ENCODE measurements around the gene MYBPC1. TPM values are rescaled to one million over a fixed set of nuclear protein-coding genes. Genes with fewer than 3 reads are reported as not detected.

Gene MYBPC1
- total RNA-seq, 1 donor from 2014 or later = 398 TPM

DNA sequence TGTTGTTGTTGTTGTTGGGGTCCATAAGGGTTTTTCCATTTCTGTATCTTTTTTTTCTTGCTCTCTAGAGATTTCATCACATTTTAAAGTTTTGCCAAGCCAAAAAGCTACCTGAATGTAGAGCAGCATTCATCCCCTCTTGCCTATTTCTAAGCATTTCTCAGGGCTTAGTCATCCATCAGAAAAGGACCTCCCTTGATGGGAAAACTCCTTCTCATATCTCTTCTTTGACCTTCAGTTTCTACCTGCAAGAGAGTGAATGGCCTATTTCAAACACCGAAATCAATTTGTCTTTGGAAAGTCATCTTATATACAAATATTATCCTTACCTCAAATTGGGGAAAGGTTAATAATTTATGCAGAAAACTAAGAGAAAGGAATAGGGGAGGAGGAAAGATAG, 4.5 kb downstream of the MYBPC1 start:
- DNase-seq = no peak

DNA sequence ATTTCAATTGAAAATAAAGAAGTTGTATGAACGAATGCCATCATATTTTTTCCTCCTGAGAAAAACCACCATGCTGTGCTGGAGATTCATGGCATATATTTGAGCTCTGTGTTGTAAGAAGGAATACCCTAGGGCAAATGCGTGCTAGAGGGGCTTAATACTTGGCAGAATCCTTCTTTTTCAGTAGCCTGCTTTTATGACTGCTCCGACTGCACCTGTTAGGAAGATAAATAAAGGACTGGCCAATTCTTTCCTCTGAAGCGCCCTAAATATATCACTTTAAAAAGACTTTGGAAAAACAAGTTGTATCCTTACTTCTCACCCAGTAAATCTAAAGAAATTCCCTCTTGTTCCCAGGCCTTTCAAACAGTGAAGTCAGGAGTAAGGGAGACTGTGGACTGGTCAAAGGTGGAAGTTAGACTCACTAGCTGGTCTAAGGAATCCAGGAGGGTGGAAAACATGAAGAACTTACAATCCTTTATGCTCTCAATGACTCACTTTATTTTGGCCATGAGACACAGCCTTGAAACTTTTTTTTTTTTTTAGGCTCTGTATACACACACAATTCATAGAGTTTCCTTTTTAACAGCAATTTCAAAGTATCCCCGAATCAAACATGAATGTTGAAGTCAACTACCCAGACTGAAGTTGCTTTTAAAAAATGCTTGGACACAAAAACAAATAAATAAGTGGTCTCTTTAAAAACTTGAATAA, 5.2 kb downstream of the MYBPC1 start:
- no peak for DNase-seq

DNA sequence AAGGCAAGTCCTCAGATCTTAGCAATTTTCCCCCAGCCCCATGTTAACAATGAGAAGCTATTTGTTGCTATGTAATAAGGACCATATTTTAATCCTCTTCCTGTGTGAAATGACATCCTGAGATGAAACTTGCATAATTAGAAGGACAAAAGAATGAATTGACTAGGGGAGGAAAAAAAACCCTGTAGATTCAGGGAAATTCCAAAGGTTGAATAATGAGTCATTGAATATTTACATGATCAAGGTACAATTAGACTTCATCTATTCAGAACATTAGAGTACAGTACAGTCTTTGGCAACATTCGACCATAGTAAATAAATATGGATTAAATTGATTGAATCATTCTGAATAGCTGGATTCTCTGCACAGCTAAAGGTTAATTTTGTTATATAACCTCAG, 9.4 kb downstream of the MYBPC1 start:
- DNase-seq = no peak

DNA sequence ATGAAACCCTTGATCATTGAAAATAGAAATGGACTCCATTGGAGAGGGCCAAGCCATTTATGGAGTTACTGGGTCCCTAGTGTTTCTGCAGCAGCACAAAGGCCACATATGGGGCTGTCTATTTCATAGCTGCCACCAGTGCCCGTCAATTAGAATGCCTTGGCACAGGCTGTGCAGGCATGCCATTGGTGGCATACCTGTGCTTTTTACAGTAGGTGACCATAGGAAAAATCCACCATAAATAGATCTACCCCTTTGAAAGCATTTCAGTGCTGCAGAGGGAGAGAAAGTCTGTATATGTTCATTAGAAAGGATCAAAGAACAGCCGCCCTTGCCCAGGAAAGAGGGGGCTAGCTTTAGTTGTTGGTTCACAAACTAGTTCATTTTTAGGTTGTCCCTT, 13.1 kb downstream of the MYBPC1 start:
- DNase-seq = no peak

DNA sequence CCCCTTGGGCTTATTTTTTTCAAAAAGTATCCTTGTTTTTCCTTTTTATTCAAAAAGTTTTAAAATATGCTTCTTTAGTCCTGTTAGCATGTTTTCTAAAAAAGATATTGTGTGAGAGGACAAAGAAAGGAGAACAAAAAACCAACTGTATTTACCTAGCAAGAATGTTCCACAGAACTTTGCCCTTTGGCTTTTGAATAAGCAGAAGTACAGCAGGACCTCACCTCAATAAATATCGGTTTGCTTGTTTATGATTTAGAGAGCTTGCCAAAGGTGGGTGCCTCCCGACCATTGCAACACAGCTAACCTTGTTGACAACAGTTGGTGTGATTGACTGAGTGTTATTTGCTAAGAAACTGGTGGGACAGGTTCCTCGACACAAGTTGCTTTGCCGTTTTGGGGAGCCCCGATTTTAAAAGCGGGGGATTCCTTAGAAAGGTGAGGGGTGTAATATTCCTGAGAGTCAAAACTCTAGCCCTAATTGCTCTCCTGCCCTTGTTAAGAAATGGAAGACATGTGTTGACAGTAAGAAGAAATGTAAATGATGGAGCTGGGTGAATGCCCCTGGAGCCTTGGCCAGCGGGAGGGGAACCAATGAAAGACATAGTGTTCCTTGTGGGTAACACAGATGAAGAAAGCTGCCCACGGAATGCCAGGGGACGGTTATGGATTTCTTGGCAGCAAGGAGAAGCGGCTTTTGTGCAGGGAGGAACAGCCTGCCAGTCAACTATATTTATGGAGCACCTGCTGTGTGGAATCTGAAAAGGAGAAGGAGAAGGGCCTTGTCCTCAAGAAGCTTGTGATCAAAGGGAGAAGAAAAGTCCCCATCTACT, 13.7 kb downstream of the MYBPC1 start:
- no peak for DNase-seq

DNA sequence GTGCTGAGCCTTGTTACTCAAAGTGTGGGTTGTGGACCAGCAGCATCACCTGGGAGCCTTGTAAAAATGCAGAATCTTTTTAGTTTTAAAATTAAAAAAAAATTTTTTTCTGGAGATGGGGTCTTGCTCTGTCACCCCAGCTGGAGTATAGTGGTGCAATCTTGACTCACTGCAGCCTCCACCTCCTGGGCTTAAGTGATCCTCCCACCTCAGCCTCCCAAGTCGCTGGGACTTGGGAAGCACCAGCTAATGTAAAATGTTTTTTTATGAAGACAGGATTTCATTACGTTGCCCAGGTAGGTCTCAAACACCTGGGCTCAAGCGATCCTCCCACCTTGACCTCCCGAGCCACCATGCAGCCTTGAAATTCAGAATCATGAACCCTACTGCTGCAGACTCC, 14.4 kb downstream of the MYBPC1 start:
- DNase-seq = no peak

DNA sequence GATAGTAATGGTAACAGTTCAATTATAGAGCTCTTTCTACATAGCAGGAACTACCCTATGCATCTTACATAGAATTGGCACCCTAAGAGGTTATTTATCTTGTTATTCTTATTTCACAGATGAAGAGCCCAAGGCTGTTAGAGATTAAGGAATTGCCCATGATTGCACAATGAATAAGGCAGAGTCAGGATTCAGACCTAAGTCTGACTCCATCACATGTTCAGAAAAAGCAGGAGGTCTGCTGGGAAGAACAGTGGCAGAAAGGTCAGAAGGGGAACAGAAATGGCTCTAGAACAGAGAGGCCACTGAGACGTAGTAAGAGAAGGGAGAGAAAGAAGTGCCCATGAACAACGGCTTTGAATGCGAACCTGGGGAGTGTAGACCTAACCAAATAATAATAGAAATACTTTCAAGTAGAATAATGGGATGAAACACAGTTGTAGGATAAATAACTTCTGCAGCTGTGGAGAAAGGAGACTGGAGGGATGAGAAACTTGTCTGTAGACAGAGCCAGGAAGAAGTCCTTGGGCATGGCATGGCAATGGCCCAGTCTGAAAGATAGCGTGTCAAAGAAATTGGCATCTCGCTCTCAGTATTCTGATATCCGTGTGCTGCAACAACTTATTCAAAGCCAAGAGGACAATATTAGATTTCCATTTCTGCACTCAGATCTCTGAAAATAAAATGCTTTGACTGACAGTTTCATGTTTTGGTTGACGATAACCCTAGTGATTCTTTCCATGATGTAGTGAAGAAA, 17.6 kb downstream of the MYBPC1 start:
- no peak for DNase-seq

DNA sequence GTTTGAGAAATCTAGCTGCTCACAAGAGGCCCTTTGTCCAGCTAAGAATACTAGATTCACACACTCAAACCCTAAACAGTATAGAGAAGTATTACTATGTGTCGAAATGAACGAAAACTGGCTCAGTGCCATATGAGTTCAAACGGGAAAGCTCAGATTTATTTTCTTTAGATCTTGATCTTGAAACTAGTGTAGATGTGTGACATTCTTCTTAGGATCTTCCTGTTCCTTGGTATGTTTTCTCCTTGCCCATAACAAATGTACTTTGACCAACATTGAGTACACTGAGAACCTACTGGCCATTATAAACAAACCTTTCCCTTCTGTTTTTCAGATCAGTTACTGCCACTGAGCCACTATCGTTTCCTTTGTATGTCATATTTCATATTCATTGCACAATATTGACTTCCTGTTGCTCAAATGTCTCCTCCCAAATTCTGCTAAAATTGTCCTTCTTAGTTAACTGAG, 21.3 kb downstream of the MYBPC1 start:
- DNase-seq = no peak

DNA sequence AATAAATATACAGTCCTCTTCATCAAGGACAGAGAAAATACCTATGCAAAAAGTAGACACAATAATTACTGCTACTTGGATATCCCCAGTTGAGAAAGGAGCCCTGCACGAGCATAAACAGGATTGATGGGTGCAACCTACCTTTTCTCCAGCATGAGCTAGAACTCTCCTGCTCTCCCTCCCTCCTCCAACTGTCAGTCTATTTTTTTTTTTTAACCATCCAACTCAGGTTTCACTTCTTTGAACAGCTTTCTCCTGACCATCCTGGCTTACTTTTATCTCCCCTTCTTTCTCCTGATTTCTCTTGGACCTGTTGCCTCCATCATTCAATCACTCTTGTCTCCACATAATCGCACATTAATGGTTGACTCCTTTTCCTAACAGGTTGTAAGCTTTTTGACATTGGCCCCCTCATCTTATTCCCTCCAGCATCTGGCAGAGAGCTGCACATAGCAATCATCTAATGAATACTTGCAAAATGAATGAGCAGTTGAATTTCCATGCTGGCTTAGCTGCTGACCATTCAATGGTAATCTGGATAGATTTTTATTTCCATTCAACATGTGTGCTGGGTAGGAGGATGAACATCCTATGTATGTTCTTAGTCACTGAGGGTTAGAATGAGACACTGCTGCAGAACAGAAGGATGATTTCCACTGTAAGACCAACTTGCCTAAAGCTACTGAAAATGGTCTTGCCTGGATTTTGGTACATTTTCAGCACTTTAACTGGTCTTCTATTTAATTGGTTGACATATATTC, 24.4 kb downstream of the MYBPC1 start:
- no peak for DNase-seq

DNA sequence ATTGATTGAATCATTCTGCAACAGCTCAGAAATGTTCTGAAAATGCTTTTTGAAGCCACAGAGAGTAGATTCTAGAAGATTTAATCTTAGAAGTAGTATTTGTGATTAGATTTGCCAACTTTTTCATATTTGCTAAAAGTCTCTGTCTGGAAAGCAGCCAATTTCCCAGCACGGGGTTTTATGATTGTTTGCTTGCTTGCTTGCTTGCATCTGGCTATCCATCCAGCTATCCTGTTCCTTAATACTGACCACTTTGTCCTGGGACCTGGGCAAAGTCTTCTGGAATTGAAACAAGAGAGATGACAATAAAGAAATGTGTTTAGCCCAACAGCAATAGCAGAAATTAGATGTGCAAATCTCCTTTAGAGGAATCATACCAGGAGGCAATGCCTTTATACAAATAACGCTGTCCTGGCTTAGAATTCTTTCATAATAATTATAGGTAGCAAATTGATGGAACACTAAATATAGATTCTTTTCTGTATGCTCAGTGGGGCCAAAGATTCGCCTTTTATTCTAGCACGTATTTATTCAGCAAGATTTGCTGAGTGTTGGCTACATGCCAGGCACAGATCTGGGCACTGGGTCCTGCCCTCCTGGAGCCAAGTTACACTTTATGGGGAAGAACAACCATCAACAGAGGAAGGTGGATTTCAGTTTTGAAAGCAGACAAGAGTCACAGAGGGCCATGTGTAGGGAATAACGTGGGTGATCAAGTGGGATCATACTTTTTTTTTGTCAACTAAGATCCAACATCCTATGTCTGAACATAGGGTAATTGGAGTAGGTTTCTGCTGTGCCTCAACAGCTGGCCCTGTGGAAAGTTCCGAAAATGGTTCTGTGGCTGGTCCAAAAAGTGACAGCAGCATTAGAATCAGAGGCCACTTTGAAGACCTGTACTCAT, 25.3 kb downstream of the MYBPC1 start:
- no peak for DNase-seq

DNA sequence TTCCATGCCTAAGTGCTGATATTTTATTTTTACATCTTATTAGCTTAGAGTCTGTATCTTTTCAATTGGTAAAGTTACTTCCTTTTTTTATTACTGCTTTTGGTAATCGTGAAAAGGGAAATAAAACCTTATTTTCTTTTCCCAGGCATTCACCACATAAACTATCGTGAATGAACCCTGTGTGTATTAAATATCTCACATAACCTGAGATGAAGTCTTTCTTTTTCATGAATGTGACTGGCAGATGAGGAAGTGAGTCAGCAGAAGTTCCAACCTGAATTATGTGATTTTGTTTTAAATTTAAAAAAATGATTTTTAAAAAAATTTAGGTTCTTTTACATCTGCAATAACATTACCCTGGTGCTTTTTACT, 26.0 kb downstream of the MYBPC1 start:
- no peak for DNase-seq

DNA sequence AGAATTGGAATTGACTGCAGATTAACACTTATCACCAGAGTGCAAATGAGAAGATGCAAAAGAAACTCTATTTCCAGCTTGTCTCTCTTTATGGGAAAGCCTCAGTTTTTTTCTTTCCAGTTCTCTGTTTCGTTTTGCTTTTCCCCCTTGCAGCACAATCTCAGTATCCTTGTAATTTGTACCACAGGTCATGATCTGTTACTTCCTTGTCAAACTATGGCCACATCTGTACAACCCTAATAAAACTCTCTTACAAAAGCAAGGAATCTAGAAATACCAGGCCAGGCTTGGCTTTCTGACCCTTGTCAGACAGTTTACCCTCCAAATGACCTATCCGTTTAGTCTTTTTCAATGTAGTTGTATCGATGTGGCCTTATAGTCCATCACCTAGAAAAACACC, 33.9 kb downstream of the MYBPC1 start:
- DNase-seq = no peak

DNA sequence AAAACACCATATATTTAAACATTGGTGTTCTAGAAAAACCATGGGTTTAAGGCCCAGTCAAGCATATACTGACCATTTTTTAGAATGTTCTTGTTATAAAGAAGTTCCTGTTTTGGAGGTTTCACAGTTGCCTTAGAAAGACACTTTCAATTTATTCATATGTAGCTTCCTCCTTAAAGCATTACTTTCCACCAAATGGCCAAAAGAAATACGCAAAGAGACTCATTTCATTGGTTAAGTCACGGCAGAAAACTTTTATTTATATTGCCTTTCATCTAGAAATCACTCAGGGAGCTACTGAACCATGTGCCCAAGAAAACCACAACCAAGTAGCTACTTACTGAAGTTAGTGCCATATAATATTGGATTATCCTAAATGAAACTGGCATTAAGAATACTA, 40.0 kb downstream of the MYBPC1 start:
- DNase-seq = no peak

DNA sequence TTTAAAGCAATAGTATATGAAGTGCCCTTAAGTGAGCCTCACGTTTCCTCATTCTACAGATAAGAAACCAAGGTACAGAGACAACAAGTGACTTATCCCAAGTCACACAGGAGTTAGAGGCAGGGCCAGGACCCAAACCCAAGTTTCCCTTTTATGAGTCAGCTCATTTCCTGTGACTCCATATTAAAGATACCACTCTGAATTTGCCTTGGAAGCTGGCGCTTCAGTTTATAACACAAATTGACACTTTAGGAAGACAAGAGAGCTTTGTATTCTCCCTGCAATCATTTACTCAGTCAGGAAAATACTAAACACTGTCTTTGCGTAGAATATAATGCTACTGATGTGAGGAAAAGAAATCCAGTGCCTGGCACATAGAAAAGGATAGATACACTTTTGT, 43.2 kb downstream of the MYBPC1 start:
- DNase-seq = no peak

DNA sequence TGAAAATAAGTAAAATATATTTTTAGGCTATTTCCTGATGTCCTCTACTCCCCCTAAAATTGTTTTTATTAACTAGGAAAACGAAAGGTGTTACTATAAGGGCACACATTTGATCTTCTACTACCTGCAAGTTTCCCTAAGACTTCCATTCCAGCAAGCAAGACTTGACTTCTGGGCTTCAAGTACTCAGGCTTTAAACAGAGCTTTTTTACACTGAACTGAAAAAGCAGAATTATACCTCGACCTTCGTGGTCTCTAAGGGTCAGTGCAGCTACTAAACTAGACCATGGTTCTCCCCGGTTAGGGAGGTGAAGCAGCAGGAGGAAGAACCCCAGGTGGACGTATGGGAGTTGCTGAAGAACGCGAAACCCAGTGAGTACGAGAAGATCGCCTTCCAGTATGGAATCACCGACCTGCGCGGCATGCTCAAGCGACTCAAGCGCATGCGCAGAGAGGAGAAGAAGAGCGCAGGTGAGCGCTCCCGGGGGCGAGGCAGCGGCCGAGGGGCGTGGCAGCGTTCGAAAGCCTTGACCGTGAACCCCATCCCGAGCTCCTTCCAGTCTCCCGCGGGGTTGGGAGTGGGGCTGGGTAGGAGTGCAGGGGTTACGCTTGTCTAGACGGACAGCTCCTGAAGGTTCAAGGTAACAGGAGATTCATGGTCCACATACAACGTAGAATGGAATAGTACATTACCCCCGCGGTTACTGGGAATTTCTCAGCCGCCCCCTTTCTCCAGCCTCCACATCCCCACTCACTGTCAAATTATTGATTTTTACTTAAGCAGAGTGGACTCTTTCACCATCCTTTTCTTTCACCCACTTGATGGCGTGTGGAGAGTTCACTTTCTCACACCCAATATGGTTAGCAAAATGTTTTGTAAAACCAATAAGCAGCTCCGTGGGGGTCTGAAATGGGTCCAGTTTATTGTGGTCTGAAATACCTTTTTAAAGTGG, 47.6 kb downstream of the MYBPC1 start:
- no peak for DNase-seq

DNA sequence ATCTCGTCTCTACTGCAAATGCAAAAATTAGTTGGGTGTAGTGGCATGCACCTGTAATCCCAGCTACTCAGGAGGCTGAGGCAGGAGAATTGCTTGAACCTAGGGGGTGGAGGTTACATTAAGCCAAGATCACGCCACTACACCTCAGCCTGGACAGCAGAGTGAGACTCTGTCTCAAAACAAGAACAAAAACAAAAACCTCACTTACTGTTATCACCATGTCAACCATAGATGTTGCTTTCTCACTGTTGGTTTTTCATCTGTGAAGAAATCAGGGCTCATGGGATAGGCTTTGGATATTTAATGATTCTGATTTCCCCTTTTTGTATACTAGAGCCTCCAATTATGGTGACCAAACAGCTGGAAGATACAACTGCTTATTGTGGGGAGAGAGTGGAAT, 52.9 kb downstream of the MYBPC1 start:
- no peak for DNase-seq

DNA sequence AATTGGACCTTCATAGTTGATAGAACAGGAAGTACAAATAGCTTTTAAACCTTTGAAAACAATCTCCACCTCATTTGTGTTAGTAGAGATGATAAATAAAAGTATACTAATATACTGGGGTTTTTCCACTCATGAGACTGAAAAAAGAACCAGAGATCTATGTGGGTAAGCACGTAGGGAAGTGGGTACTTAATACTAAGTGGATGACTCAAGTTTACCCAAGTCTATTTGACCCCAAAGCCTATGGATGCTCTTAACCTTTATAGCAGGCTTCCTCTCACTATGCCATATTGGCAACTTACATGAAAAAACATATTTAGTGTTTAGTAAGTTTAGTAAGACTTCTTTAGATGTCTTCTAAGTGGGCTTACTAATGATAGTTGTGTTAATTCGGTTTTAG, 53.4 kb downstream of the MYBPC1 start:
- no peak for DNase-seq

DNA sequence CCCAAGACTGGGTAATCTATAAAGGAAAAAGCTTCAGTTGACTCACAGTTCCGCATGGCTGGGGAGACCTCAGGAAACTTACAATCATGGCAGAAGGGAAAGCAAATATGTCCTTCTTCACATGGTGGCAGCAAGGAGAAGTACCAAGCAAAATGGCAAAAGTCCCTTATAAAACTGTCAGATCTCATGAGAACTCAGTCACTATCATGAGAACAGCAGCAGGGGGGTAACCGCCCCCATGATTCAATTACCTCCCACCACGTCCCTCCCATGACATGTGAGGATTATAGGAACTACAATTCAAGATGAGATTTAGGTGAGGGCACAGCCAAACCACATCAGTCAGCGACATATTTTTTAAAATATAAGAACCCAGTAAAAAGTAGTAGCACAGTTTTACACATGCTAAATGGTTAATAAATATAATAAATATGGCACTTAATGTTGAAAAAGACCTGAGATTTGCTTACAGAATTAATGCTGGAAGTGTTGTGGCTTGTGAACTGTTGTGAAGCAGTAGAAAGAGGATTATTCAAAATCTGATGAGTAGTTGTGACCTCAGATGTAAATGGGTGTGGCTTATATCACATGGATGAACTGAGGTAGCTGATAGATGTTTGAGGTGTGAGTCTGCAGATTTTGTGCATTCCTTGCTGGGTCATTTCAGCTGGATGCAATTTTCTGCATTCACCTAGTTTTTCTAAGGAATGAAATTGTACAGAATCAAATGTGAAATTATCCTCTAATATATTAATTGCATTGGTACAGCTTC, 55.8 kb downstream of the MYBPC1 start:
- no peak for DNase-seq

DNA sequence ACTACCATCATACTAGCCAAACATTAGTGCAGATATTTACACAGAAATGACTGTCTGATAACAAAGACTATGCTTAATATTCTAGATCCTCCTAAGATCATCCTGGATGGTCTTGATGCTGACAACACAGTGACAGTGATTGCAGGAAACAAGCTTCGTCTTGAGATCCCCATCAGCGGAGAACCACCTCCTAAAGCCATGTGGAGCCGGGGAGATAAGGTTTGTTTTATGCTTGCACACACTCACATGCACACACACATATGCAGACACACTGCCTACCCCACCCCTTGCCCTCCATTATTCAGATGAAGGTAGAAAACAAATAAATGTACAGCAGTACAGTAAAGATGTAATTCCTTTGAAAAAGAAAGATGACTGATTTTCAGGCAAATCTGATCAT, 58.3 kb downstream of the MYBPC1 start:
- DNase-seq = no peak

Data from skin of body (tissue), 2 donors.